ENCODE results near the gene KLK15.
"Not testable (repeated sequence)": the region's sequence is repeated elsewhere in the genome, so short reads cannot be mapped to it uniquely, and the experiment has no call there.

The KLK15 gene

GRCh38 chr19:50794876-50795663 is 38.3 kb downstream of the KLK15 start:
- no peak for DNase-seq

DNA sequence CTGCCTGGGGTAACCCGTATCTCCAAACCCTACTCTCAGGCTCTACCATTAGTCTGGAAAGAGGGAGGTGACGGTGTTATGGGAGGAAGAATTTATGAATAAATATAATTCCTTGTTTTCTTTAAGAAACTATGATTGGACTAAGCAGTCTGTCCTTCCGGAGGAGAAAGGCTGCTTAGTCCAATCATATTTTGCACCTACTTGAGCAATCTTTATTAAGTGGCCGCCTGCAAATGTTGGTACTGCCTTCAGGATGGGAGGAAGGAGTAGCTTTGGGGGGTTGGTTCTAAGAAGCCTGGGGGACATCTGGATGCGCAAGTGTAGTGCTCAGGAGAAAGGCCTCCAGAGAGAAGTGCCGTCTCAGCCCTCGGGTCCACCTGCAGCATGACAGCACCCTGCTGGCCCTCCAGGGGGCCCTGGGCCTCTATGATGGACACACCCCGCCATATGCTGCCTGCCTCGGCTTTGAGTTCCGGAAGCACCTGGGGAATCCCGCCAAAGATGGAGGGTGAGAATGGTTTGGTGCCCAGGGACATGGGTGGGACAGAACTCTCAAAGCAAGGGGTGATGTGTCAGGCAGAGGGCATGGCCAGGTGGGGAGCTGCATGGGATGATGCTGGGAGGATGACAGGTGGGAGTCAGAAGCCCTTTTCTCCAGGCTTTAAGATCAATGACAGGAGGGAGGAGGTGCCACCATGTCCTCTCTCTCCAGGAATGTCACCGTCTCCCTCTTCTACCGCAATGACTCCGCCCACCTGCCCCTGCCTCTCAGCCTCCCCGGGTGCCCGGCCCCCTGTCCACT is 39.1 kb downstream of the KLK15 start:
- DNase-seq, result no peak

GRCh38 chr19:50793558-50794065 is 39.8 kb downstream of the KLK15 start:
- DNase-seq, result no peak

GRCh38 chr19:50792272-50793250 is 40.8 kb downstream of the KLK15 start:
- DNase-seq, result no peak

GRCh38 chr19:50791594-50792271 is 41.6 kb downstream of the KLK15 start:
- no peak for DNase-seq

DNA sequence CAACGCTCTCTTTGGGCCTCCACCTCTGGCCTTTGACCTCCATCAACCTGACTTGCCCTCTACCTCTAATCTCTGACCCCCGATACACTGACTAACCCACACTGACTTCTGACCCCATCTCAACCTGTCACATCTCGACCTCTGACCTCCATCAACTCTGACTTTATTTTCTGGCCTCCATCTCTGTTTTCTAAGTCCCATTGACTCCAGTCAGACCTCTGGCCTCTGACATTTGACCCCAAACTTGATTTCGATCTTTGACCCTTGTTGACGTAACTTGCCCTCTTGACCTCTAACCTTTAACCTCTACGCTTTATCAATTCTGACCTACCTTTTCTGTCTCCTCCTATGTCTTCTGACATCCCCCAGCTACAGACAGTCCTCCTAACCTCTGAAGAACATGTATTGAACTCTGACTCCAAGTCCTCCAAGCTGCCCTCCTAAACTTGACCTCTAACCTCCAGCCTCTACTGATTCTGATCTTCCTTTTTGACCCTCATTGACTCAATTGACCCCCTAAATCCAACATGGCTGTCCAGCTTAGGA is 42.4 kb downstream of the KLK15 start:
- DNase-seq, result no peak

- no peak for DNase-seq
Measured at GRCh38 chr19:50790396-50790795, 43.0 kb downstream of the KLK15 start, which contains the start of gene ACP4. Gene ACP4, plus strand, starts transcription at chr19:50790415. Its CDS starts 0 bp downstream, at chr19:50790415.

GRCh38 chr19:50785329-50785728 is 48.0 kb downstream of the KLK15 start:
- DNase-seq, result no peak

DNA sequence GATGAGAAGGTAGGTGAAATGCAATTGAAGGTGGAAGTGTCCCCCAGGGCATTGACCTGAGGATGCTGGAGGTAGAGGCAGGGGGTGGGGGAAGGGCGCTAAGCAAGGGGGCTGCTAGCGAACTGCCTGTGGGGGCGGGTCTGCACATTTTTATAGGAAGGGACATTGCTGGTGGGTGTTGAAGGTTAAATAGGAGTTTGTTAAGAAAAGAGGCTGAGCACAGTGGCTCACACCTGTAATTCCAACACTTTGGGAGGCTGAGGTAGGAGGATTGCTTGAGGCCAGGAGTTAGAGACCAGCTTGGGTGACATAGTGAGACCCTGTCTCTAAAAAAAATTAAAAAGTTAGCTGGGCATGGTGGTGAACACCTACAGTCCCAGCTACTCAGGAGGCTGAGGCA is 48.7 kb downstream of the KLK15 start:
- no peak for DNase-seq

DNA sequence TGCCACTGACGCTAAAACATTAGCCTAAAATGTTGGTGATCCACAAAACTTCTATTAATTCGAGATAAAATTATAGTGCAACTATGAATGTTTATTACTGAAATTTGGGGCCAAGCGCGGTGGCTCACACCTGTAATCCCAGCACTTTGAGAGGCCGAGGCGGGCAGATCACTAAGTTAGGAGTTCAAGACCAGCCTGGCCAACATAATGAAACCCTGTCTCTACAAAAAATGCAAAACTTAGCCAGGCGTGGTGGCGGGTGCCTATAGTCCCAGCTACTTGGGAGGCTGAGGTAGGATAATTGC is 49.6 kb downstream of the KLK15 start:
- DNase-seq, result not testable (repeated sequence)

GRCh38 chr19:50780753-50781435 is 52.5 kb downstream of the KLK15 start:
- no peak for DNase-seq

DNA sequence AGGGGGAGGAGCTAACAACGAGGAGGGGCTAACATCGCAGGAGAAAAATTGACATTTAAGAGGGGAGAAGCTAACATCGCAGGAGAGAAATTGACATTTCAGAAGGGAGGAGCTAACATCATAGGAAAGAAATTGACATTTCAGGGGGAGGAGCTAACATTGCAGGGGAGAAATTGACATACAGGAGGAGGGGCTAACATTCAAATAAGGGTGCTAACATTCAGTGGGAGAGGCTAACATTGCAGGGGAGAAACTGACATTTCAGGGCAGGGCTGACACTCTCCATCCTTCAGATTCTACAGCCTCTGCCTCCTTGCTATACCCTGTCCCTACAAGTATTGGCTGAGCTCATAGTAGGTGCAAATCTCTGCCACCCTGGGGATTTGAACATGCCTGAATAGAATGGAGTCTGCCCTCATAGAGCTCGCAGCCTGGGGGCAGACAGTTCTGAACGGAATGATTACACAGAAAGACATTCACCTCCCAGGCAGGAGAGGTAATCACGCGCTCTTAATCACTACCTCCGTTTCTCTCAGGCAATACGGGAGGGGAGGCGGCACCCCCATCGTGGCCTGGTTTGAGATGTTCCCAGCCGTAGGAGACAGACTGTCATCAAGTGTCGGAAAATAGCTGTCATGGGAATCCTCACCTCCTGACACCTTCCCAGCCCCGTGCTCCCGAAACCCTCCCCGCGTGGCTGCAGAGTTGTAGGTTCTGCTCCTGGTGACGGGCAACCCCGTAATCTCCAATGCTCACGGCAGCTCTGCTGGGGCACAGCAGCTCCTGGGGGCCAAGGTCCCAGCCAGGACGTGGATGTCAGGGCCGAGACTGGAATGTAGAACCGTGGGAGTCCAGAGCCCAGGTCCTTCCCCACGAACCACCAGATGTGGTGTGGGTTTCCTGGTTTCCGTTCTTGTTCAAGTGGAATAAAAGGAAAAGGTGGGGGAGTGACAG is 53.6 kb downstream of the KLK15 start:
- DNase-seq, result no peak

GRCh38 chr19:50778906-50779430 is 54.4 kb downstream of the KLK15 start:
- DNase-seq, result no peak

GRCh38 chr19:50777830-50778303 is 55.5 kb downstream of the KLK15 start:
- no peak for DNase-seq

DNA sequence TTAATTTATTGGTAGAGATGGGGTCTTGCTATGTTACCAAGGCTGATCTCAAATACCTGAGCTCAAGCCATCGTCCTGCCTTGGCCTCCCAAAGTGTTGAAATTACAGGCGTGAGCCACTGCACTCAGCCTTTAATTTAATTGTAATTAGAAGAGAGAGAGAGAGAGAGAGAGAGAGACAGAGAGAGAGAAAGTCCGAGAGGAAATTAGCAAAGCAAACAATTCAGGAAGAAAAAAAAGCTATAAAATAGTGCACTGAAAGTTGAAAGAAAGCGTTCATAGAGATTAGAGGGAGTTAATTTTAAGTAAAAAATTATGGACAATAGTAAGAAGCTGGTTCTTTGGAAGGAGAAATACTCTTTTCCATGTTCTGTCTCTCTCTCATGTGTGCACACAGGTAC is 56.1 kb downstream of the KLK15 start:
- DNase-seq, result no peak

DNA sequence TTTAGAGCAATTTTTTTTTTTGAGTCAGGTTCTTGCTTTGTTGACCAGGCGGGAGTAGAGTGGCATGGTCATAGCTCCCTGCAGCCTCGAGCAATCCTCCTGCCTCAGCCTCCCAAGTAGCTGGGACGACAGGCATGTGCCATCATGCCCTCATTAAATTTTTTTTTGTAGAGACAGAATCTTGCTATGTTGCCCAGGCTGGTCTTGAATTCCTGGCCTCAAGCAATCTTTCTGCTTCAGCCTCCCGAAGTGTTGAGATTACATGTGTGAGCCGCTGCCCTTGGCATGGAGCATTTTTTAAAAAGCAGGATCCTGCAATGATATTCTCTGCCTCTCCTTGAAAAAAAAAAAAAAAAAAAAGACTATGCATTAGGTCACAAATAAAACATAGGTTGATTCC is 57.2 kb downstream of the KLK15 start:
- no peak for DNase-seq

Measured in CD4-positive, alpha-beta T cell treated with Interferon alpha-2 for 1 hour (primary cell).